Measurements from ENCODE around the gene BACH2.
"Not testable (repeated sequence)": the region's sequence is repeated elsewhere in the genome, so short reads cannot be mapped to it uniquely, and the experiment has no call there.

The BACH2 gene

GRCh38 chr6:90179190-90180169 is 117.2 kb downstream of the BACH2 start:
- DNase-seq = no peak

- DNase-seq = no peak
Observed at GRCh38 chr6:90178384-90178855, 118.2 kb downstream of the BACH2 start.

- no peak for DNase-seq
Observed at GRCh38 chr6:90177544-90178383, 118.9 kb downstream of the BACH2 start.

GRCh38 chr6:90175627-90176538 is 120.8 kb downstream of the BACH2 start:
- DNase-seq = no peak

DNA sequence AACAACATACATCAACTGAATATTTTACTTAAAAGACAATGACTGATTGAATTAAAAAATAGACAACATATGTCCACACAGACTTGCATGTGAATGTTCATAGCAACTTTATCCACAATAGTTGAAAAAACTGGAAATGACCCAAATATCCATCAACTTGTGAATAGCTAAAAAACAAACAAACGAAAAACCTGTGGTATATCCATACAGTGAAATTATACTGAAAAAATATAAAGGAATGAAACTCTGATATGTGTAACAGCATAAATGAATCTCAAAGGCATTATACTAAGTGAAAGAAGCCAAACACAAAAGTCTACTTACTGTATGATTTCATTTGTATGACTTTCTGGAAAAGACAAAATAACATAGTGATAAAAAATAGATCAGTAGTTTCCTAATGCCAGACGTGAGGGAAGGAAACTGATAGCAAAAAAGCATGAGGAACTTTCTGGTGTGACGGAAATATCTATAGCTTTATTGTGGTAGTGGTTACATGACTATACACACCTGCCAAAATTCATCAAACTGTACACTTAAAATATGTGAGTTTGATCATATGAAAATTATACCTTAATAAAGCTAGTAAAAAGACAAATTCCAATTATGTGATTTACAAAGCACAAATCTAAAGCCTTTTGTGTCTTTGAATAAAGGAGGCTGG is 123.2 kb downstream of the BACH2 start:
- DNase-seq = no peak

DNA sequence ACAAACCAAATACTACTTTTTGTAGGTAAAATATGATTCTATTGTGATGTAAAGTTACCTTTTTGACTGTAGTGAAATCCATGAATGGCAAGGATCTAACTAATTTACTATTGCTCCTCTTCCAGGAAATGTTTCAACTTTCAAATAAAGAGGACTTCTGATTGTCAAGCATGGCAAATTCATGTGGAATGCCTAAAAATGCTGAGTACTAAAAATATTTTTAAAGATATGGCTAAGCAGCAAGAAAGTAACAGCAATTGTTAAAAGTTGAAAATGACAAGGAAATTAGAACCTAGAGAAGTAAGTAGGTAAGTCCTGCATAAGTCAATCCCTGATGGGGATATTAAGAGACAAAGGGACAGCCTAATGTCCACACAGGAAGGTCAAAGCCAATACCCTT is 126.0 kb downstream of the BACH2 start:
- DNase-seq = no peak

DNA sequence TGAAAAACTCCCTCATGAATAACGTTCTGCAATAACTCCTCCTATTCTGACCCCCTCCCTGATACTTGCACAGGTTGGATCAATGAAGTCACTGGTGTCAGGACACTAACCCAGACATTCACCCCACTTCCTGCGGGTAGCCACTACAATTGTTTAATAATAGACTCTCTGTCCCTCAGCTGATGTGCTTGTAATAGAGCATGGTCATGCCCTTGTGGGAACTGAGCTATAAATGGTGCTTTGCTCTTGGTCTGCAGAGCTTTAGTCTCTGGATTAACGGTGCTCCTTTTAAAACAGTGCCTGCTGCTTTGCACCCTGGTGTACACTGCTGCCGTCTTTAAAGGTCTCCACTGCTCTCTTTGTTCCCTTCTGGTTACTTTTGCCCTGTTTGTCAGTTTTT is 127.3 kb downstream of the BACH2 start:
- no peak for DNase-seq

GRCh38 chr6:90168693-90169131 is 127.9 kb downstream of the BACH2 start:
- DNase-seq = no peak

GRCh38 chr6:90167514-90168379 is 128.9 kb downstream of the BACH2 start:
- DNase-seq = no peak

DNA sequence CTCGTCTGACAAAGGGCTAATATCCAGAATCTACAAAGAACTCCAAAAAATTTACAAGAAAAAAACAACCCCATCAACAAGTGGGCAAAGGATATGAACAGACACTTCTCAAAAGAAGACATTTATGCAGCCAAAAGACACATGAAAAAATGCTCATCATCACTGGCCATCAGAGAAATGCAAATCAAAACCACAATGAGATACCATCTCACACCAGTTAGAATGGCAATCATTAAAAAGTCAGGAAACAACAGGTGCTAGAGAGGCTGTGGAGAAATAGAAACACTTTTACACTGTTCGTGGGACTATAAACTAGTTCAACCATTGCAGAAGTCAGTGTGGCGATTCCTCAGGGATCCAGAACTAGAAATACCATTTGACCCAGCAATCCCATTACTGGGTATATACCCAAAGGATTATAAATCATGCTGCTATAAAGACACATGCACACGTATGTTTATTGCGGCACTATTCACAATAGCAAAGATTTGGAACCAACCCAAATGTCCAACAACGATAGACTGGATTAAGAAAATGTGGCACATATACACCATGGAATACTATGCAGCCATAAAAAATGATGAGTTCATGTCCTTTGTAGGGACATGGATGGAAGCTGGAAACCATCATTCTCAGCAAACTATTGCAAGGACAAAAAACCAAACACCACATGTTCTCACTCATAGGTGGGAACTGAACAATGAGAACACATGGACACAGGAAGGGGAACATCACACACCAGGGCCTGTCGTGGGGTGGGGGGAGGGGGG is 130.3 kb downstream of the BACH2 start:
- not testable (repeated sequence) for DNase-seq

DNA sequence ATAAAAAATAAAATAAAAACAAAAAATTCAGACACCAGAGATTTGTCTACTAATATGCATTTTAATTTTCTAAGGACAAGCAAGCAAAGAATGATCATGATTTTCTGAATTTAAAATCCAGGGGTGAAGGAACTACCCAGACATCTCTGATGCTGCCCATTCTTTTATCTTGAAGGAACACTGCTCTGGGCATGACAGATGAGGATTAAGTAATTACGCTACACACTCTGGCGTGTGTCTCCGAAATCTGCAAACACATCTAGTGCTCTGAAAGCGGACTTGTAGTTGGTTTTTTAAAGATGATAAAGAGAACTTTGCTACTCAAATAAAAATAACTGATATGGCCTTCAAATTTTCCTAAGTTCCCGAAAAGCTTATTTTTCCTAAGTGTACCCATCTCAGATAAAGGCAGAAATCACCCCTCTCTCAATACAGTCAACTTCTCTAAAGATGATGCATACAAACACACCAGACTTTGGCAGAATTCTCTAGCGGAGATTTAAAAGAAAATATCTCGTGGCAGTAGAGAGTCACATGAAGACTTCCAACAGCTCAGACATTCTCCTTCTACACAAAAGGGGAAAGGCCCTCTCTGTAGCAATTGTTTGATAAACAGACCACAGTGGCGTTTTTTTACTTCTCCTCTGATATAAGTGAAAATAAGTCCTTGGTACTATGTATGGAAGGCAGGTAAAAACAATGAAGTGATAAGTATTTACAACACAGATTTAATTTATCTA is 133.8 kb downstream of the BACH2 start:
- DNase-seq = no peak

DNA sequence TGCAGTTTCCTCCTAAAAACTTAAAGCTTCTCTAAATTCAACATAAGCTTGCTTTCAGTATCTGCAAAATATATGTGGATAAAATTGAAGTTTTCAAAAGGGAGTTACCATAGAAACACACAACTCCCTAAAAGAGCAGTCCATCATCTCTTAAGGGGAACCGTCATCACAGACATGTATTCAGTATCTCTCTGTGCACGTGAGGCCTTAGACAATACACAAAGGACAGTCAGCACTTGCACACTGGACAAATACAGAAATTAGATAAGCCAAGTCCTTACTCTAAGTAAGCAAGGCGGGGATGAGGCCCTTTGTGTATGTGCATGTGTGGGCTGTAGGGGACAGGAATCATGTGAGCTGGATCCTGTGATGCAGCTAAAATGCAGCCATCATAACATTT is 136.6 kb downstream of the BACH2 start:
- DNase-seq = no peak

DNA sequence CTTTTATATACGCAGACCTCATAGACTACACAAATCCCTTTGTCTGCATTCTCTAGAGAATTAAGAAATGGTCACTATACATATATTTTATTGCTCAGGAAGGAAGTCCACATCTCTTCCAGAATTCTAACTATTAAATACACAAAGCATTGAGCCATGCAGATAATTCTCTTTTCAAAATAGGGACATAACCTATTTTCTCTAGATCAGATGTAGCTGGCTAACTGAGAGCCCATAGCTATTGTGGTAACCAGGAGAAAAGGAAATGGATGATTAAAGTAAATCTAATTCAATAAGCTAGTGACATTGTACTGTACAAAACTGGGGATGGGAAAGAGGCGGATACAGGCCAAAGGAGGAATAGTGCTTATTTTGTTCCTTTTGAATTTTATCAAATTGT is 137.2 kb downstream of the BACH2 start:
- DNase-seq = no peak

GRCh38 chr6:90158936-90159335 is 137.7 kb downstream of the BACH2 start:
- DNase-seq = no peak

- no peak for DNase-seq
Observed at GRCh38 chr6:90157441-90157840, 139.2 kb downstream of the BACH2 start.

GRCh38 chr6:90156861-90157260 is 139.8 kb downstream of the BACH2 start:
- no peak for DNase-seq

GRCh38 chr6:90154755-90155470 is 141.7 kb downstream of the BACH2 start:
- no peak for DNase-seq

GRCh38 chr6:90151576-90152422 is 144.8 kb downstream of the BACH2 start:
- DNase-seq = no peak
